ENCODE data around the gene CSNK2A2.

DNA sequence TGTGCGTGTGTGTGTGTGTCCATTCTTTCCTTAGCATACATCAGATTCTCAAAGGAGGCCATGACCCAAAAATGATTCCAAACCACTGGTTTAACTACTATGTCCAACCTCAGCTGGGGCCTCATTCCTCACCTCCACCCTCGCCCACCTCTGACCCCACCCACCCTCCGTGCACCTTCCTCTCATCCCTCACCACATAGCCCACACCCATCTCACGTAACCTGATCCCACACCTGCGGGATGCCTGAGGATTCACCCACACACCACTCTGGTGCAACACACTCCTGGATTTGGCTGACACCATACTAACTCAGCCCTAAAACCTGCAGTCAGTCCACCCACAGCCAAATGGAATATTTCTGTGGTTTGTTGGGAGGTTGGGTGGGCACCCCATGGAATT is 3.3 kb upstream of the CSNK2A2 start:
- TF ChIP-seq CTCF (IDR thresholded peaks at IDR 0.05; ENCODE audit: poor library complexity) (no peak), EZH2 (IDR thresholded peaks at IDR 0.05; ENCODE audit: borderline replicate concordance) (no peak)
